Naive thymus-derived CD8-positive, alpha-beta T cell (primary cell): ENCODE measurements around the gene NPC2. TPM values are rescaled to one million over a fixed set of nuclear protein-coding genes. Genes with fewer than 3 reads are reported as not detected.

Experiments used
- ATAC-seq, 2 donors: fragments of 150-1000 bp; cut with Tn5 transposase in 1 of 2; sonication (Bioruptor Pico), chemical (Tn5 transposase) in 1 of 2; 1 replicate in 1 of 2; 2 replicates in 1 of 2; pipeline ENCODE4 v1.10.0; 2021; ENCODE audit warnings: mild to moderate bottlenecking in 2 of 2, moderate library complexity in 2 of 2
- POLR2A ChIA-PET: fragments of 350-600 bp; sonication (Branson Sonifier 250); formaldehyde crosslinking; loops from one replicate; lab custom pipeline; 2021; ENCODE audit warnings: antibody characterized with exemption; lab: Charles Lee
- DNase-seq, 10 donors: peaks; one replicate each; pipeline versions ENCODE4 v3.0.0 to v3.0.0-alpha.2; 2020 to 2022
- H3K27ac Mint-ChIP-seq, 10 donors: one replicate each; pipeline ENCODE4 v1.8.0; 2020 to 2022; ENCODE audit warnings: mild to moderate bottlenecking in 10 of 10, mixed read lengths in 10 of 10, moderate library complexity in 4 of 10, inconsistent platforms in 1 of 10
- H3K27me3 Mint-ChIP-seq, 5 donors: one replicate each; pipeline ENCODE4 v1.8.0; 2021 to 2022; ENCODE audit warnings: mixed read lengths in 5 of 5
- H3K36me3 Mint-ChIP-seq, 3 donors: one replicate each; pipeline ENCODE4 v1.8.0; 2020 to 2022; ENCODE audit warnings: mixed read lengths in 3 of 3, mild to moderate bottlenecking in 2 of 3, inconsistent platforms in 1 of 3
- H3K4me1 Mint-ChIP-seq, 4 donors: one replicate each; pipeline ENCODE4 v1.8.0; 2021 to 2022; ENCODE audit warnings: mixed read lengths in 4 of 4
- H3K4me3 Mint-ChIP-seq, 10 donors: one replicate each; pipeline ENCODE4 v1.8.0; 2020 to 2022; ENCODE audit warnings: mild to moderate bottlenecking in 10 of 10, mixed read lengths in 10 of 10, moderate library complexity in 6 of 10, inconsistent platforms in 1 of 10
- H3K9me3 Mint-ChIP-seq, 9 donors: one replicate each; pipeline ENCODE4 v1.8.0; 2020 to 2022; ENCODE audit warnings: mixed read lengths in 9 of 9, mild to moderate bottlenecking in 3 of 9, inconsistent platforms in 1 of 9, moderate library complexity in 1 of 9
- polyA plus RNA-seq, 3 donors: library from polyadenylated mRNA; unstranded; fragments of 300-500 nt; fragmentation: Illumina TruSeq; gene quantifications; one replicate each; pipeline ENCODE4 v1.2.3, GENCODE V29; 2021
- total RNA-seq, 8 experiments: library from RNA in 2 of 8; stranded (reverse) in 2 of 8; gene quantifications; one replicate each; pipeline ENCODE4 v1.2.3 and lab custom pipeline; 2021 to 2026

NPC2 gene
- total and polyA plus RNA-seq, 5 experiments from 2014 or later = 40.9 to 65.2 (median 53.8) TPM

DNA sequence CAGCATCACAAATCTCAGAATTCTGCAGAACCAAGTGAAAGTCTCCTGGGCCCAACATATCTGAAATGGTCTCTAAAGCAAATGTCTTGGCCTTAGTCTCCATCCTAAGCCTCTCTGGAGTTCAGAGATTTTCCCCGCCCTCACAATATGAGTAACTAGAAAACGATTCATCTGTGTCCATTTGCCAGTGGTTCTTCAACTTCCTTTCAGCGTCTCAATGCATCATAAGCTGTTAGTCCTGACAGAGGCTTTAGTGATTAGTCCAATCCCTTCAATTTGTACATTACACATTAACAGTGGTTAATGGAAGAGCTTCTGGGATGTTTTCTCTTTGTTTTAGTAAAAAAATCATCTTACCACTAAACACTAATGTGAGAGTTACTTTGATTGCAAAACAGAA lies 17.4 kb downstream of the NPC2 start:
- ATAC-seq (no peak), DNase-seq (no peak)
- POLR2A ChIA-PET = no interaction called here
- Mint-ChIP-seq H3K4me1 (no peaks in the 10 kb centered on the region), H3K27me3 (peaks cover 0 to 2% (median 0%) of the 10 kb centered on the region in 5 donors), H3K9me3 (peaks cover 0 to 2% (median 0%) of the 10 kb centered on the region in 9 donors), H3K27ac (no peak overlapping the region), H3K36me3 (peaks cover 0 to 41% (median 23%) of the 10 kb centered on the region in 3 donors), H3K4me3 (no peak overlapping the region)

DNA sequence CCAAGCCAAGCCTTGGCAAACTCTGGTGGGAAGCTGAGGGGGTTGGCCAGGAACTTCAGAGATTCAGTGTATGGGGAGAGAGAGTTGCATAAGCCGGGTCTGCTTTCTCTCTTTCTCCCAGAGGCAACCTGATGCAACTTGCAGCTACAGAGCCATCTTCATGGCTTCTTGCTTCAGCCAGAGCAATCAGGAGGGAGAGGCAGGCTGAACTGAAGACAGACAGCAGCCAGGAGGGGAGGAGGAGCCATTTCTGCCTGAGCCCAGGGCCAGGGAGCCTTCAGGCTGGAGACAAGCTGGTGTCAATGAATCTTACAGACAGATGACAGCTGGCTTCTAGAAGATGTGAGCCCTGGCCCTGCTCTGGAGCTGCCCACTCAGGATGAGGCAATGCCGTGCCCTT lies 18.7 kb downstream of the NPC2 start:
- POLR2A ChIA-PET = interaction anchor here (0.5 kb wide), 1 partner anchor 18 kb away, joined by 3 read pairs; the partner anchor contains the start of gene NPC2
- DNase-seq = no peak
- H3K27ac Mint-ChIP-seq = no peak overlapping the region
- H3K9me3 Mint-ChIP-seq = peaks cover 0 to 2% (median 0%) of the 10 kb centered on the region in 9 donors
- H3K4me3 Mint-ChIP-seq = no peak overlapping the region
- peaks cover 0 to 2% (median 0%) of the 10 kb centered on the region in 5 donors for H3K27me3 Mint-ChIP-seq
- no peaks in the 10 kb centered on the region for H3K4me1 Mint-ChIP-seq
- H3K36me3 Mint-ChIP-seq = peaks cover 0 to 31% (median 15%) of the 10 kb centered on the region in 3 donors
- ATAC-seq = no peak

DNA sequence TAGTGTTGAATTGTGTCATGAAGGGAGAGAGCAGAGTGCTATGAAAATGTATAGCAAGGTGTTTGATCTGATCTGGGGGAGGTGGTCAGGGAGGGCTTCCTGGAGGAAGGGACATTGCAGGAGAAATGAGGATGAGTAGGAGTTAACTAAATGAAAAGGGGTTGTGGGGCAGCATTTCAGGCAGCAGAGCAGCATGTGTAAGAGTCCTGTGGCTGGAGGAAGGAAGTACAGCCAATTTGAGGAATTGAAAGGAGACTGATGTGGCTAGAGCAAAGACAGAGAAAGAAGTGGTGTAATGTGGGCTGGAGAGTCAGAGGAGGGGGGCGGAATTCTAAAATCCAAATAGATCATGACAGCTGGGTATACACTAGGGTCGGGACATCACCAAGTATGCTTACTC lies 20.5 kb downstream of the NPC2 start:
- H3K27ac Mint-ChIP-seq = peak overlapping the region in 1 of 10 donors; percentile 77
- H3K9me3 Mint-ChIP-seq = peaks cover 0 to 2% (median 0%) of the 10 kb centered on the region in 9 donors
- DNase-seq (no peak), ATAC-seq (no peak)
- no peak overlapping the region for H3K4me3 Mint-ChIP-seq
- peaks cover 0 to 21% (median 11%) of the 10 kb centered on the region in 3 donors for H3K36me3 Mint-ChIP-seq
- POLR2A ChIA-PET = no interaction called here
- H3K27me3 Mint-ChIP-seq = peaks cover 0 to 2% (median 0%) of the 10 kb centered on the region in 5 donors
- H3K4me1 Mint-ChIP-seq = no peaks in the 10 kb centered on the region

DNA sequence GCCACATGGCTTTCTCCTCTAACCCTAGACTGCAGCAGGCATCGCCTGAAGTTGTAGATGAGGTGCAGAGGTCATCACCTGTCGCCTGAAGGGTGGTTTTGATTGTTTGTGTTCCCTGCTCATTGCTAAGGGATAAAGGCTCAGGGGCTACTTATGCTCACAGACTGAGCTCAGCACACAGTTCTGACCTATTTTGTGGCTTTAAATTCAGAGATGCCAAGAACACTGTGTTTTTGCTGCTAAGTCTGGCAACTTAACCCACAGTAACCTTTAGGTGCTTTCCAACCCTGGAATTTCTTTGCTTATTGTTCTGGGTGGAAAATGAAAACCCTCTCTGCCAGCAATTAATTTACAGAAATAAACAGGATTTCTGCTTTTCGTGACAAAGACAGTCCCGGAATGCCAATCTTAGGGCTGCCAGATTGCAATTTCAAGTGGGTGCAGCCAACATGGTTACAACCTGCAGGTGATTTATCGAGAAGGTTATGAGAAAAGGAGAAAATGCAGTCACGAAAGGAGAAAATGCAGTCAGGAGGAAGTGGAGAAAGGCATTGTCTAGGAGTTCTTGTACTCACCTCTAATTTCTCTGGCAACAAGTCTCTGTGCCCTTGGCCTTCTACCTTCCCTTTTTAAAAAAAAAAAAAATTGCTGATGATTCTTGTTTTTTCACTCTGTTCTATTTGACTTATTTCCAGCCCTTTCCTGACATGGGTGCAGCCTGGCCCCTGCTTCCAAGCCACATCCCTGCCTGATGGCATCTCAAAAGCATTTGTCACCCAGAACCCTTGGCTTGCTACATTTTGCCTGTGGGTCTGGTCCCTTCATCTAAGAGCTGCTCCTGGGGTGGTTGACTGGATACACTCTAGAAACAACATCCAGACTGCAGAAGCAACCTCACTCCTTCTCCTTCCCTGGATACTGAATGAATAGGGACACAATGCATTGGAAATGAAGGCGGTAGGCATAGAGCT lies 23.3 kb downstream of the NPC2 start:
- peaks cover 0 to 2% (median 0%) of the 10 kb centered on the region in 9 donors for H3K9me3 Mint-ChIP-seq
- H3K4me3 Mint-ChIP-seq = no peak overlapping the region
- POLR2A ChIA-PET = interaction anchor here (0.7 kb wide), 1 partner anchor 9 kb away, joined by 3 read pairs; no protein-coding TSS in a partner anchor
- peaks cover 0 to 2% (median 0%) of the 10 kb centered on the region in 5 donors for H3K27me3 Mint-ChIP-seq
- H3K4me1 Mint-ChIP-seq = no peaks in the 10 kb centered on the region
- ATAC-seq = no peak
- H3K27ac Mint-ChIP-seq = no peak overlapping the region
- DNase-seq = no peak
- peaks cover 0 to 11% (median 9%) of the 10 kb centered on the region in 3 donors for H3K36me3 Mint-ChIP-seq

- no peaks in the 10 kb centered on the region for H3K4me1 Mint-ChIP-seq
- no peak overlapping the region for H3K4me3 Mint-ChIP-seq
- H3K27me3 Mint-ChIP-seq = peaks cover 0 to 2% (median 0%) of the 10 kb centered on the region in 5 donors
- H3K27ac Mint-ChIP-seq = peak overlapping the region in 1 of 10 donors; percentile 15
- H3K36me3 Mint-ChIP-seq = peaks cover 0 to 9% (median 8%) of the 10 kb centered on the region in 3 donors
- no peak for ATAC-seq
- POLR2A ChIA-PET = no interaction called here
- no peak for DNase-seq
- peaks cover 0 to 1% (median 0%) of the 10 kb centered on the region in 9 donors for H3K9me3 Mint-ChIP-seq
Measured at GRCh38 chr14:74468513-74468912, 24.6 kb downstream of the NPC2 start.

- POLR2A ChIA-PET = no interaction called here
- Mint-ChIP-seq H3K4me1 (peaks cover 0 to 2% (median 0%) of the 10 kb centered on the region in 4 donors), H3K27ac (no peak overlapping the region), H3K27me3 (peaks cover 0 to 14% (median 7%) of the 10 kb centered on the region in 5 donors), H3K9me3 (no peaks in the 10 kb centered on the region), H3K4me3 (no peak overlapping the region), H3K36me3 (peaks cover 0 to 2% (median 0%) of the 10 kb centered on the region in 3 donors)
- ATAC-seq (no peak), DNase-seq (no peak)
Measured at GRCh38 chr14:74465335-74465734, 27.8 kb downstream of the NPC2 start.

GRCh38 chr14:74464785-74465184 lies 28.3 kb downstream of the NPC2 start:
- no peak overlapping the region for H3K27ac Mint-ChIP-seq
- no peaks in the 10 kb centered on the region for H3K9me3 Mint-ChIP-seq
- POLR2A ChIA-PET = no interaction called here
- ATAC-seq (no peak), DNase-seq (no peak)
- H3K4me1 Mint-ChIP-seq = peaks cover 0 to 6% (median 0%) of the 10 kb centered on the region in 4 donors
- H3K36me3 Mint-ChIP-seq = no peaks in the 10 kb centered on the region
- H3K27me3 Mint-ChIP-seq = peaks cover 2 to 20% (median 7%) of the 10 kb centered on the region in 5 donors
- H3K4me3 Mint-ChIP-seq = no peak overlapping the region

GRCh38 chr14:74463697-74464096 lies 29.4 kb downstream of the NPC2 start:
- no peaks in the 10 kb centered on the region for H3K9me3 Mint-ChIP-seq
- DNase-seq (no peak), ATAC-seq (no peak)
- no peaks in the 10 kb centered on the region for H3K36me3 Mint-ChIP-seq
- POLR2A ChIA-PET = no interaction called here
- no peak overlapping the region for H3K4me3 Mint-ChIP-seq
- H3K4me1 Mint-ChIP-seq = peaks cover 0 to 6% (median 0%) of the 10 kb centered on the region in 4 donors
- peaks cover 2 to 23% (median 11%) of the 10 kb centered on the region in 5 donors for H3K27me3 Mint-ChIP-seq
- no peak overlapping the region for H3K27ac Mint-ChIP-seq

DNA sequence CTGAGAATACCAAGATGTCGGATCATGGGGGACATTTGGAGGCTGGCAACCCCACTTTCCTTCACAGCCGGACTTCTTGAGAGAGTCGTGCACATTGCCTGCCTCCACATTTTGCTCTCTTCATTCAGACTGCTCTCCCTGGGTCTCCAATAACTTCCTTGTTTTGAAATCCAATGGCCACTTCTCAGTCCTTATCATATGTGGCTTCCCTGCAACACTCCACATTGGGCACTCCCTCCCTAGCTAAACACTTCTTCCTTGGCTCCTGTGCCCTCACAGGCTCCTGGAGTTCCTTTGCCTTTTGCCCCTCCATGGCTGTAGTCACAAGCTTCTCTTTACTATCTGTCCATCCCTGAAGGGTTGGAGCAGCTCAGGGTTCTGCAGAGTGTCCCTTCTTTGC lies 30.1 kb downstream of the NPC2 start:
- no peak for DNase-seq
- ATAC-seq = no peak
- no peak overlapping the region for H3K4me3 Mint-ChIP-seq

DNA sequence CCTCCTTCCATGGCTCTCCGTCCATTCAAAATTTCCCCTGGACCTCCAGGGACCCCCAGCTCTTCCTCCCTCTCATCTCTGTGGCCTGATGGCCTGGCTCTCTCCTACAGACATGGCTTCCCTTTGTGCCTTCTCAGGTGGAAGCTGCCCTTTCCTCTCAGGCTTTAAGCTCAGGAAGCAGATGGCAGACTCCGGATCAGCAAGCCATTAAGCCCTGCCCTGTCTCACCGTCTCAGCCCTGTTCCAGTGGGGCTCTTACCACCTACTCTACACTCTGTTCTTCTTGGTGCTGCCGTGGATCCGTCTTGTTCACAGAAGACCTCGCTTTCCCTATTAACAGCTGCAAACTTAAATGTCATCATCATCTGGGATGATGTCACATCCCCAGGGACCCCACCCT lies 33.1 kb downstream of the NPC2 start:
- Mint-ChIP-seq H3K36me3 (no peaks in the 10 kb centered on the region), H3K27me3 (peaks cover 2 to 45% (median 15%) of the 10 kb centered on the region in 5 donors), H3K4me3 (no peak overlapping the region), H3K4me1 (peaks cover 0 to 6% (median 0%) of the 10 kb centered on the region in 4 donors), H3K9me3 (peaks cover 0 to 2% (median 0%) of the 10 kb centered on the region in 9 donors), H3K27ac (peak overlapping the region in 1 of 10 donors; percentile 17)
- POLR2A ChIA-PET = no interaction called here
- DNase-seq (no peak), ATAC-seq (no peak)

More for the DNA sequence above, 30.1 kb downstream of the NPC2 start:
- no peak overlapping the region for H3K27ac Mint-ChIP-seq
- peaks cover 0 to 6% (median 0%) of the 10 kb centered on the region in 4 donors for H3K4me1 Mint-ChIP-seq
- POLR2A ChIA-PET = interaction anchor here (0.6 kb wide), 1 partner anchor 55 kb away, joined by 3 read pairs; no protein-coding TSS in a partner anchor
- H3K27me3 Mint-ChIP-seq = peaks cover 2 to 23% (median 11%) of the 10 kb centered on the region in 5 donors
- H3K36me3 Mint-ChIP-seq = no peaks in the 10 kb centered on the region
- H3K9me3 Mint-ChIP-seq = no peaks in the 10 kb centered on the region

DNA sequence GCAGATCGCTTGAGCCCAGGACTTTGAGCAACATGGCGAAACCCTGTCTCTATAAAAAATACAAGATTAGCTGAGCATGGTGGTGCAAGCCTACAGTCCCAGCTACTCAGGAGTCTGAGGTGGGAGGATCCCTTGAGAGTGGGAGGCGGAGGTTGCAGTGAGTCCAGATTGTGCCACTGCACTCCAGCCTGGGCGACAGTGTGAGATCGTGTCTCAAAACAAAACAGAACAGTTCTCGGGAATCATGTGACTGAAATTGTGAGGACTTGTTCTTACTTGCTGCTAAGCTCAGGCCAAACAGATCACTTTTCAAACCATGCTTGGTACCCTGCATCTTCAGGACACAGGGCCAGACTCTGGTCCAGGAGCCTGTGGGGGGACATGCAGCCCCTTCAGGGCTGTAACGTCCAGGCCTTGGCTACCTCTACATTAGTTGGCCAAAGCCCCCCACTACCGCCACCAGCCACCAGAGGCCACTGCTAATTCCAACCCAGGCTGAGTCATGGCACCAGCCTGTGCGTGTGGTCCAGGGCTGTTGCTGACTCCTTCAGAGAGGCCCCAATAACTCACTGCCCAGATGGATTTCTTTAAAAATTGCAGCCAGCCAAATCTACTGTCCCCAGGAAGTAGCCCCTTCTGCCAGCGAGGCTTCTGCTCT lies 33.7 kb downstream of the NPC2 start:
- H3K9me3 Mint-ChIP-seq = peaks cover 0 to 4% (median 1%) of the 10 kb centered on the region in 9 donors
- H3K4me1 Mint-ChIP-seq = peaks cover 0 to 6% (median 0%) of the 10 kb centered on the region in 4 donors
- peak overlapping the region in 1 of 10 donors; percentile 17 for H3K27ac Mint-ChIP-seq
- H3K36me3 Mint-ChIP-seq = peaks cover 0 to 3% (median 0%) of the 10 kb centered on the region in 3 donors
- H3K4me3 Mint-ChIP-seq = no peak overlapping the region
- H3K27me3 Mint-ChIP-seq = peaks cover 2 to 45% (median 15%) of the 10 kb centered on the region in 5 donors
- ATAC-seq = peak in 1 of 2 donors; percentile 35
- peak in 1 of 10 donors; percentile 8 for DNase-seq
- POLR2A ChIA-PET = no interaction called here

GRCh38 chr14:74457565-74457895 lies 35.6 kb downstream of the NPC2 start:
- peaks cover 0 to 3% (median 0%) of the 10 kb centered on the region in 3 donors for H3K36me3 Mint-ChIP-seq
- POLR2A ChIA-PET = no interaction called here
- H3K9me3 Mint-ChIP-seq = peaks cover 0 to 11% (median 6%) of the 10 kb centered on the region in 9 donors
- ATAC-seq (no peak), DNase-seq (no peak)
- H3K4me3 Mint-ChIP-seq = no peak overlapping the region
- H3K27me3 Mint-ChIP-seq = peaks cover 2 to 45% (median 11%) of the 10 kb centered on the region in 5 donors
- H3K27ac Mint-ChIP-seq = no peak overlapping the region
- peaks cover 0 to 4% (median 0%) of the 10 kb centered on the region in 4 donors for H3K4me1 Mint-ChIP-seq
